ENCODE results near the gene ASPHD2.

- TF ChIP-seq, protein P1, sequence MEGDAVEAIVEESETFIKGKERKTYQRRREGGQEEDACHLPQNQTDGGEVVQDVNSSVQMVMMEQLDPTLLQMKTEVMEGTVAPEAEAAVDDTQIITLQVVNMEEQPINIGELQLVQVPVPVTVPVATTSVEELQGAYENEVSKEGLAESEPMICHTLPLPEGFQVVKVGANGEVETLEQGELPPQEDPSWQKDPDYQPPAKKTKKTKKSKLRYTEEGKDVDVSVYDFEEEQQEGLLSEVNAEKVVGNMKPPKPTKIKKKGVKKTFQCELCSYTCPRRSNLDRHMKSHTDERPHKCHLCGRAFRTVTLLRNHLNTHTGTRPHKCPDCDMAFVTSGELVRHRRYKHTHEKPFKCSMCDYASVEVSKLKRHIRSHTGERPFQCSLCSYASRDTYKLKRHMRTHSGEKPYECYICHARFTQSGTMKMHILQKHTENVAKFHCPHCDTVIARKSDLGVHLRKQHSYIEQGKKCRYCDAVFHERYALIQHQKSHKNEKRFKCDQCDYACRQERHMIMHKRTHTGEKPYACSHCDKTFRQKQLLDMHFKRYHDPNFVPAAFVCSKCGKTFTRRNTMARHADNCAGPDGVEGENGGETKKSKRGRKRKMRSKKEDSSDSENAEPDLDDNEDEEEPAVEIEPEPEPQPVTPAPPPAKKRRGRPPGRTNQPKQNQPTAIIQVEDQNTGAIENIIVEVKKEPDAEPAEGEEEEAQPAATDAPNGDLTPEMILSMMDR (IDR thresholded peaks at IDR 0.05; ENCODE audit: insufficient read depth, low read length), result no peak
- TF ChIP-seq POLR2AphosphoS5 (IDR thresholded peaks at IDR 0.05; ENCODE audit: low read depth) (no peak), SPI1 (IDR thresholded peaks at IDR 0.05; ENCODE audit: borderline replicate concordance, low read depth) (no peak), REST (IDR thresholded peaks at IDR 0.05; ENCODE audit: insufficient replicate concordance, low read depth) (no peak)
Measured at GRCh38 chr22:26453812-26454500, 24.9 kb downstream of the ASPHD2 start.
